ENCODE measurements around the gene ADAMTS16. TPM values are rescaled to one million over a fixed set of nuclear protein-coding genes. Genes with fewer than 3 reads are reported as not detected.

ADAMTS16 gene
- total RNA-seq, 2 experiments from 2014 or later: not detected

GRCh38 chr5:5198815-5199214 lies 58.7 kb downstream of the ADAMTS16 start:
- Mint-ChIP-seq H3K9me3 (peaks cover under 1% of the 10 kb centered on the region), H3K4me1 (ENCODE audit: low read depth) (no peaks in the 10 kb centered on the region), H3K27ac (no peak overlapping the region), H3K27me3 (no peaks in the 10 kb centered on the region), H3K4me3 (no peak overlapping the region), H3K36me3 (ENCODE audit: low read depth) (no peaks in the 10 kb centered on the region)
- CTCF ChIA-PET: no interaction called here
- TF ChIP-seq CTCF (IDR thresholded peaks at IDR 0.05): no peak
- POLR2A ChIA-PET: no interaction called here
- DNase-seq (no peak), ATAC-seq (ENCODE audit: poor library complexity) (no peak)
- H3K4me1 ChIP-seq (ENCODE audit: insufficient read depth, low read length): no peaks in the 10 kb centered on the region
- H3K9me3 ChIP-seq (ENCODE audit: control insufficient read depth in 1 of 2, insufficient read depth in 1 of 2, low read length in 2 of 2): no peaks in the 10 kb centered on the region
- H3K4me3 ChIP-seq (ENCODE audit: low read length): no peak overlapping the region
- H3K36me3 ChIP-seq (ENCODE audit: insufficient read depth, low read length): no peaks in the 10 kb centered on the region
- H3K27me3 ChIP-seq (ENCODE audit: control insufficient read depth in 1 of 2, insufficient read depth in 2 of 2, low read length in 2 of 2): no peaks in the 10 kb centered on the region
- no peak overlapping the region for H3K27ac ChIP-seq (ENCODE audit: low read depth in 1 of 2, low read length in 2 of 2)
- intact Hi-C loops (cut with DNase I, micrococcal nuclease): no loop called here

- H3K4me3 ChIP-seq (ENCODE audit: low read length): no peak overlapping the region
- H3K27me3 ChIP-seq (ENCODE audit: control insufficient read depth in 1 of 2, insufficient read depth in 2 of 2, low read length in 2 of 2): no peaks in the 10 kb centered on the region
- intact Hi-C loops (cut with DNase I, micrococcal nuclease): no loop called here
These were observed 59.4 kb downstream of the ADAMTS16 start for GRCh38 chr5:5199495-5199894.

GRCh38 chr5:5200133-5200532 lies 60.0 kb downstream of the ADAMTS16 start:
- POLR2A ChIA-PET: no interaction called here
- H3K36me3 ChIP-seq (ENCODE audit: insufficient read depth, low read length): no peaks in the 10 kb centered on the region
- H3K27me3 ChIP-seq (ENCODE audit: control insufficient read depth in 1 of 2, insufficient read depth in 2 of 2, low read length in 2 of 2): no peaks in the 10 kb centered on the region
- H3K27ac ChIP-seq (ENCODE audit: low read depth in 1 of 2, low read length in 2 of 2): no peak overlapping the region
- no peak overlapping the region for H3K4me3 ChIP-seq (ENCODE audit: low read length)
- DNase-seq (no peak), ATAC-seq (ENCODE audit: poor library complexity) (no peak)
- Mint-ChIP-seq H3K4me3 (no peak overlapping the region), H3K27me3 (no peaks in the 10 kb centered on the region), H3K9me3 (peaks cover 4% of the 10 kb centered on the region), H3K27ac (no peak overlapping the region), H3K4me1 (ENCODE audit: low read depth) (no peaks in the 10 kb centered on the region), H3K36me3 (ENCODE audit: low read depth) (no peaks in the 10 kb centered on the region)
- no peak for TF ChIP-seq CTCF (IDR thresholded peaks at IDR 0.05)
- no peaks in the 10 kb centered on the region for H3K4me1 ChIP-seq (ENCODE audit: insufficient read depth, low read length)
- H3K9me3 ChIP-seq (ENCODE audit: control insufficient read depth in 1 of 2, insufficient read depth in 1 of 2, low read length in 2 of 2): no peaks in the 10 kb centered on the region
- CTCF ChIA-PET: interaction anchor here (2.0 kb wide), 1 partner anchor 8 kb away, joined by 7 read pairs; no protein-coding TSS in a partner anchor
- intact Hi-C loops (cut with DNase I, micrococcal nuclease): no loop called here

More at GRCh38 chr5:5199495-5199894, 59.4 kb downstream of the ADAMTS16 start:
- H3K36me3 Mint-ChIP-seq (ENCODE audit: low read depth): no peaks in the 10 kb centered on the region
- CTCF ChIA-PET: no interaction called here
- Histone ChIP-seq H3K36me3 (ENCODE audit: insufficient read depth, low read length) (no peaks in the 10 kb centered on the region), H3K9me3 (ENCODE audit: control insufficient read depth in 1 of 2, insufficient read depth in 1 of 2, low read length in 2 of 2) (no peaks in the 10 kb centered on the region), H3K4me1 (ENCODE audit: insufficient read depth, low read length) (no peaks in the 10 kb centered on the region), H3K27ac (ENCODE audit: low read depth in 1 of 2, low read length in 2 of 2) (no peak overlapping the region)
- no peaks in the 10 kb centered on the region for H3K4me1 Mint-ChIP-seq (ENCODE audit: low read depth)
- TF ChIP-seq CTCF (IDR thresholded peaks at IDR 0.05): no peak
- DNase-seq: no peak
- POLR2A ChIA-PET: no interaction called here
- H3K27me3 Mint-ChIP-seq: no peaks in the 10 kb centered on the region
- no peak overlapping the region for H3K4me3 Mint-ChIP-seq
- H3K27ac Mint-ChIP-seq: no peak overlapping the region
- ATAC-seq (ENCODE audit: poor library complexity): no peak
- peaks cover 4% of the 10 kb centered on the region for H3K9me3 Mint-ChIP-seq

All from CD4-positive, alpha-beta T cell (primary cell).